HG03095 (cell line): ENCODE results near the gene ABCA6.
"Not testable (repeated sequence)": the region's sequence is repeated elsewhere in the genome, so short reads cannot be mapped to it uniquely, and the experiment has no call there.

Experiments
- ATAC-seq: cut with Tn5 transposase; IDR thresholded peaks from one replicate; pipeline ENCODE4 v1.9.1; 2021; ENCODE audit warnings: moderate library complexity; ENCODE audit not compliant: unreplicated experiment

ABCA6 gene

GRCh38 chr17:69141431-69142174 lies at the start of gene ABCA6:
TSS of gene ABCA6 (minus strand) at chr17:69141895. CDS start at chr17:69140703, 1,192 bp downstream.
- no peak for ATAC-seq

- no peak for ATAC-seq
Observed at GRCh38 chr17:69188796-69189195, 47.1 kb upstream of the ABCA6 start.

- no peak for ATAC-seq
Observed at GRCh38 chr17:69188064-69188463, 46.4 kb upstream of the ABCA6 start.

GRCh38 chr17:69187294-69187693 lies 45.6 kb upstream of the ABCA6 start:
- no peak for ATAC-seq

GRCh38 chr17:69179227-69179952 lies 37.7 kb upstream of the ABCA6 start:
- ATAC-seq, result no peak

- ATAC-seq, result no peak
Observed at GRCh38 chr17:69176457-69176795, 34.7 kb upstream of the ABCA6 start.

GRCh38 chr17:69175625-69176456 lies 34.1 kb upstream of the ABCA6 start:
- ATAC-seq, result no peak

- ATAC-seq, result no peak
Observed at GRCh38 chr17:69175262-69175624, 33.5 kb upstream of the ABCA6 start.

GRCh38 chr17:69173118-69173517 lies 31.4 kb upstream of the ABCA6 start:
- no peak for ATAC-seq

- no peak for ATAC-seq
Observed at GRCh38 chr17:69170377-69170776, 28.7 kb upstream of the ABCA6 start.

GRCh38 chr17:69168642-69169041 lies 26.9 kb upstream of the ABCA6 start:
- ATAC-seq, result not testable (repeated sequence)

- no peak for ATAC-seq
Observed at GRCh38 chr17:69166957-69167356, 25.3 kb upstream of the ABCA6 start.

GRCh38 chr17:69164206-69164605 lies 22.5 kb upstream of the ABCA6 start:
- ATAC-seq, result no peak

- no peak for ATAC-seq
Observed at GRCh38 chr17:69159418-69159817, 17.7 kb upstream of the ABCA6 start.

GRCh38 chr17:69154267-69154666 lies 12.6 kb upstream of the ABCA6 start:
- no peak for ATAC-seq

GRCh38 chr17:69150333-69150732 lies 8.6 kb upstream of the ABCA6 start:
- ATAC-seq, result no peak

- ATAC-seq, result no peak
Observed at GRCh38 chr17:69147460-69147859, 5.8 kb upstream of the ABCA6 start.

GRCh38 chr17:69144331-69145255 lies 2.9 kb upstream of the ABCA6 start:
- no peak for ATAC-seq

GRCh38 chr17:69143683-69144231 lies 2.1 kb upstream of the ABCA6 start:
- no peak for ATAC-seq

- ATAC-seq, result no peak
Observed at GRCh38 chr17:69143151-69143550, 1.5 kb upstream of the ABCA6 start.
